Measurements from ENCODE around the gene TCF21.
"Not testable (repeated sequence)": the region's sequence is repeated elsewhere in the genome, so short reads cannot be mapped to it uniquely, and the experiment has no call there.

TCF21 gene

GRCh38 chr6:133855276-133855990 lies 33.5 kb upstream of the TCF21 start:
- TF ChIP-seq CTCF (conservative IDR thresholded peaks at IDR 0.05; ENCODE audit: low read depth): no peak
- H3K27ac ChIP-seq: no peak overlapping the region
- POLR2A ChIA-PET (ENCODE audit: low non-redundant PET): no interaction called here
- CTCF ChIA-PET: interaction anchor here (1.0 to 1.2 kb wide), 2 partner anchors 17 to 62 kb away, joined by 3 to 5 read pairs; no protein-coding TSS in a partner anchor
- no peak for DNase-seq (ENCODE audit: low spot score)

- no peak for DNase-seq (ENCODE audit: low spot score)
- TF ChIP-seq CTCF (conservative IDR thresholded peaks at IDR 0.05; ENCODE audit: low read depth): no peak
- ChIA-PET POLR2A (ENCODE audit: low non-redundant PET) (no interaction called here), CTCF (interaction anchor here (0.8 kb wide), 1 partner anchor 287 kb away, joined by 3 read pairs; no protein-coding TSS in a partner anchor)
- no peak overlapping the region for H3K27ac ChIP-seq
Observed at GRCh38 chr6:133855991-133856370, 32.9 kb upstream of the TCF21 start.

- no peak overlapping the region for H3K27ac ChIP-seq
- TF ChIP-seq CTCF (conservative IDR thresholded peaks at IDR 0.05; ENCODE audit: low read depth): no peak
- ChIA-PET CTCF (no interaction called here), POLR2A (ENCODE audit: low non-redundant PET) (no interaction called here)
- no peak for DNase-seq (ENCODE audit: low spot score)
Observed at GRCh38 chr6:133856911-133857310, 32.0 kb upstream of the TCF21 start.

GRCh38 chr6:133857696-133858095 lies 31.2 kb upstream of the TCF21 start:
- POLR2A ChIA-PET (ENCODE audit: low non-redundant PET): no interaction called here
- no peak for TF ChIP-seq CTCF (conservative IDR thresholded peaks at IDR 0.05; ENCODE audit: low read depth)
- H3K27ac ChIP-seq: no peak overlapping the region
- DNase-seq (ENCODE audit: low spot score): no peak
- CTCF ChIA-PET: no interaction called here

GRCh38 chr6:133861337-133861736 lies 27.6 kb upstream of the TCF21 start:
- CTCF ChIA-PET; POLR2A ChIA-PET (ENCODE audit: low non-redundant PET): not testable (repeated sequence)

GRCh38 chr6:133863228-133863627 lies 25.7 kb upstream of the TCF21 start:
- POLR2A ChIA-PET (ENCODE audit: low non-redundant PET): no interaction called here
- no peak for DNase-seq (ENCODE audit: low spot score)
- TF ChIP-seq CTCF (conservative IDR thresholded peaks at IDR 0.05; ENCODE audit: low read depth): no peak
- H3K27ac ChIP-seq: no peak overlapping the region
- CTCF ChIA-PET: no interaction called here

More at GRCh38 chr6:133861337-133861736, 27.6 kb upstream of the TCF21 start:
- not testable (repeated sequence) for DNase-seq (ENCODE audit: low spot score); H3K27ac ChIP-seq

GRCh38 chr6:133865680-133866079 lies 23.2 kb upstream of the TCF21 start:
- ChIA-PET CTCF (no interaction called here), POLR2A (ENCODE audit: low non-redundant PET) (no interaction called here)
- no peak for TF ChIP-seq CTCF (conservative IDR thresholded peaks at IDR 0.05; ENCODE audit: low read depth)
- no peak for DNase-seq (ENCODE audit: low spot score)
- H3K27ac ChIP-seq: no peak overlapping the region
